IPS DF 4.7 (cell line): Measurements from ENCODE around the gene ANAPC5.
"Not testable (repeated sequence)": the region's sequence is repeated elsewhere in the genome, so short reads cannot be mapped to it uniquely, and the experiment has no call there.

Experiments used
- DNase-seq: peaks from one replicate; pipeline ENCODE4 v3.0.0-alpha.2; 2013; ENCODE audit warnings: low spot score; ENCODE audit errors: extremely low read depth

Gene ANAPC5

DNA sequence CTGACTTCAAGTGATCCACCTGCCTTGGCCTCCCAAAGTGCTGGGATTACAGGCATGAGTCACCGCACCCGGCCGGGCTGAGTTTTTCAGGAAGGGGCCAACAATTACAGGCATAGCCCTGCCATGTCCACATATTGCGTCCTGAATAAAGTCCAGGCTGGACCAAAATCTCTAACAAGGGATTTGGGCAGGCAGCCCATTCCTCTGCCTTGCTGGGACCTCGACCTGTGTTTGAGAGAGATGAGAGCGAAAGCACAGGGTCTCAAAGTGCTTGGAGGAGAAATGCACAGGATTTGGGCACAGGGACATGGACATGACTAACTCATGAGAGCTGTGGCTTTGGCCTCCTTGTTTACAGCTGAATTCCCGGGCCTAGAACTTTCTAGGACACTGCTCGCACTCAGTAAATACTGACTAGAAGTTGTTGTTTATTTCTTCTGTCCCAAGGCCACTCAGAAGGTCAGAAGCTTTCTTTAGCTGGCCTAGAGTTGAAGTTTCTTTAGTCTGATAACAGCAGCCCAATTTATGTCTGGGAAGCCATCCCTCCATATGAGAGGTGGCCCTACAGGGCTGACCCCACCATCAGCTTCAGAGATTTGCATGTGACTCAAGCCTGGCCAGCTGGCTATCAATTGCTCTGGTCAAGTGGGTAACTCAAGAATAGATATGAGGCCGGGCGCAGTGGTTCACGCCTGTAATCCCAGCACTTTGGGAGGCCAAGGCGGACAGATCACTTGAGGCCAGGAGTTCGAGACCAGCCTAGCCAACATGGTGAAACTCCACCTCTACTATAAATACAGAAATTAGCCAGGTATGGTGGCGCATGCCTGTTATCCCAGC is 67.4 kb downstream of the ANAPC5 start:
- DNase-seq = no peak

DNA sequence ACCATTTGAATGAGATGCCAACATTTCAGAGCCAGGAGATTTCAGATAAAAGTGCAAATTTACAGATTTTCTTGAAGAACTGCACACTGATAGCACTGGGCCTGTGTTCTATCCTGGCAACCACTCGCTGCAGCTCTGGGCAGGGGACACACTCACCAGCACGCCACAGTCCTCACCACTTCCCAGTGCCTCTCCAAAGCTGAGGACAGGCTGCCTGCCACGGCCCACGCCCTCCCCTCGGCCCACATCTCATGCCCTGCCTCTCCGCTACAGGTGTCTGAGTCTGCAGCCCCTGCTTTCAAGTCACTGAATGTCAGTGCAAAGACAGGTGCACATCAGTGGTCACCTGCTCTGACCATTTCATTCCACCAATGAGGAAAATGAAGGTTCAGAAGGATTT is 68.4 kb downstream of the ANAPC5 start:
- no peak for DNase-seq

DNA sequence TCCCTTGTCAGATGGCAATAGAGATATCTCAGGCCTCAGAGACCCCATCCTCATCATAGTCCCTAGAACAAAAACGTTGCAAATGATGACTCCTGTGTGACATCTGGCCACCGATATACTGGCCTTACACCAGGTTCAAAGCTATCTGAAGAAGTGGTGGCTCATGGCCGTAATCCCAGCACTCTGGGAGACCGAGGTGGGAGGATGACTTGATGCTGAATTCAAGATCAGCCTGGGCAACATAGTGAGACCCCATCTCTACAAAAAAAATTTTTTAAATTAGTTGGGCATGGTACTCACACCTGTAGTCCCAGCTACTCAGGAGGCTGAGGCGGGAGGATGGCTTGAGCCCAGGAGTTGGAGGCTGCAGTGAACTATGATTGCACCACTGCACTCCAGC is 68.8 kb downstream of the ANAPC5 start:
- DNase-seq = no peak

DNA sequence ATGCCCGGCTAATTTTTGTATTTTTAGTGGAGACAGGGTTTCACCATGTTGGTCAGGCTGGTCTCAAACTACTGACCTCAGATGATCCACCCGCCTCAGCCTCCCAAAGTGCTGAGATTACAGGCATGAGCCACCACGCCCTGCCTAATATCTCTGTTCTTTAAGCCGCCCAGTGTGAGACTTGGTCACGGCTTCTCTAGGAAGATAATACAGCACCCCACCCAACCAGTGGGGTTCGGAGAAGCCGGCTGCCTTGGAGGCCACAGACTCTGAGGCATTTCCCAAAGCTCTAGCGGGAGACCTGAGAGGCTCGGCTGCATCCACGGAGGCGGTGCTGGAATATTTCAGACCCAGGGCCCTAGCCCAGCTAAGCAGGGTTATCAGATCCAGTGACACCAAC is 69.3 kb downstream of the ANAPC5 start:
- DNase-seq = not testable (repeated sequence)

DNA sequence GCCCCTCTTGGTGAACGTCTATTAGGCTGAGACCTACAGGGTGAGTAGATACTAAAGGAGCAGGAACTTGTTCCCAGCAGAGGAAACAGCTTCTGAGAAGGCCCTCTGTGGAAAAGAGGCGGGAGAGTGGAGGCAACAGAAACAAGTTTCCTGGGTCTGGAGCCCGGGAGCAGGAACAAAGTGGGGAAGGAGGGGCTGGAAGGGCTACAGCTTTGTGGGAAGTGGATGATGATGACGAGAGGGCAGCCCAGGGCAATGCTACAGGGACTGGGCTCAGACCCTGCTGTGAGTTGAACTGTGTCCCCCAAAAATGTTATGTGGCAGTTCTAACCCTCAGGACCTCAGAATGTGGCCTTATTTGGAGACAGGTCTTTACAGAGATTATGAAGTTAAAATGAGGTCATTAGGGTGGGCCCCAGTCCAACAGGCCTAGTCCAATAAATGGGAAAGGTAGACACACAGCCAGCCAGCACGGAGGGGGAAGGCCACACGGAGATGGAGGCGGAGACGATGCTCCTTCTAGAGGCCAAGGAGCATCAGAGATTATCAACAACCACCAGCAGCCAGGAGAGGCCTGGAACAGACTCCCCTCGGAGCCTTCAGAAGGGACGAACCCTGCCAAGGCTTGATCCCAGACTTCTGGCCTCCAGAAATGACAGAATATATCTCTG is 70.0 kb downstream of the ANAPC5 start:
- DNase-seq = no peak

DNA sequence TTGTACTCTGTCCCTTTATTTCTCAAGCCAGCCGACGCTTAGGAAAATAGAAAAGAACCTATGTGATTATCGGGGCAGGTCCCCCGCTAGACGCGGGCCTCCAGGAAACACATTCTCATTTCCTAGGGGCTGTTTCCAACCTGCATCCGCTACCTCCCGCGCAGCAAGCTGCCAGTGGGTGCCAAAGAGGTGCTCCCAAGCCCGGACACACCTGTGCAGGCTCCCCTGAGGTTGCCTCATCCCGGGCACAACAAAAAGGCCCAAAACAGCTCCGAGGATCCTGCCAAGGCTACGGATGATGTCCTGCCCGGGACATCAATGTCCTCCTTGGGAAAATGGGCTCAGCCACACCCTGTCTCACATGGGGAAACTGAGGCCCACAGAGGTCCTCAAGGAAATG is 71.1 kb downstream of the ANAPC5 start:
- not testable (repeated sequence) for DNase-seq

DNA sequence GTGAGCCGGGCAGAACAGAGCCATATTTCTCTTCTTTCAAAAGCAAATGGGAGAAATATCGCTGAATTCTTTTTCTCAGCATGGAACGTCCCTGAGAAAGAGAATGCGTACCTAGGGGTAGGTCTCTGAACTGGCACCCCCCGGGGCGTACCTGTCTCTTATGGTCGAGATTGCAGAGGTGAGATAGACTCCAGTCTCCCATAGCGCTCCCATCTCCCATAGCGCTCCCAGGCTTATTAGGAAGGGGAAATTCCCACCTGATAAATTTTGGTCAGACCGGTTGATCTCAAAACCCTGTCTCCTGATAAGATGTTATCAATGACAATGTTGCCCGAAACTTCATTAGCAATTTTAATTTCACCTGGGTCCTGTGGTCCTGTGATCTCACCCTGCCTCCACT is 71.7 kb downstream of the ANAPC5 start:
- DNase-seq = not testable (repeated sequence)

DNA sequence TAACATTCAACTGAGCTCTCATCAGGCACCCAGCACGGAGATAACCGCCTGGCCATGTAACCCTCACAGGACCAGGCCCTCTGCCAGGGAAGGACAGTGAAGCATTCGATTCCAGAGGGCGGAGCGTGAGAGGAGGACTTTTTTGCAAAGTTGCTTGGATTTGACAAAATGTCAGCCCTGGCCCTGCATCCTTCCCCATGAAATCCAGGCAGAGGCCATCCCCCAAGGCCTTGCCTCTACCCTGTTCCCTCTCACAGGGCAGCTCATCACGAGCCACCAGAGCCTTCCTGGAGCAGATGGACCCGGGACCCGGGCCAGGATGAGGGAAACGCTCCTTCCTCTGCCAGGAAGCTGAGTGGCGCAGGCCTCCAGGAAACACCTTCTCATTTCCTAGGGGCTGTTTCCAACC is 72.7 kb downstream of the ANAPC5 start:
- DNase-seq = no peak

DNA sequence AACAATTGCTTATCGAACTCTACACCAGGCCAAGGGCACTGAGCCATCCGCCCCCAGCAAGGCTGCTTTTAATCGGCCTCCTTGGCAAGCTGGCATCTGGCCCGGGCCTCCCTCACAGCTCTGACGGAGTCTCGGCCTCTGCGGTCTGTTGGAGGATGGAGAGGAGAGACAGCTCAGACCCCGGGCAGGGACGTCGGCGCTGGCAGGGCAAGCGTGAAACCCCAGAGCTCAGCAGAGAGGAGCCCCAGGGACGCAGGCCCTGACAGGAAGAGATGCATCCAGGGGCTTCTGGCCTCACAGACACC is 73.2 kb downstream of the ANAPC5 start:
- DNase-seq = no peak

DNA sequence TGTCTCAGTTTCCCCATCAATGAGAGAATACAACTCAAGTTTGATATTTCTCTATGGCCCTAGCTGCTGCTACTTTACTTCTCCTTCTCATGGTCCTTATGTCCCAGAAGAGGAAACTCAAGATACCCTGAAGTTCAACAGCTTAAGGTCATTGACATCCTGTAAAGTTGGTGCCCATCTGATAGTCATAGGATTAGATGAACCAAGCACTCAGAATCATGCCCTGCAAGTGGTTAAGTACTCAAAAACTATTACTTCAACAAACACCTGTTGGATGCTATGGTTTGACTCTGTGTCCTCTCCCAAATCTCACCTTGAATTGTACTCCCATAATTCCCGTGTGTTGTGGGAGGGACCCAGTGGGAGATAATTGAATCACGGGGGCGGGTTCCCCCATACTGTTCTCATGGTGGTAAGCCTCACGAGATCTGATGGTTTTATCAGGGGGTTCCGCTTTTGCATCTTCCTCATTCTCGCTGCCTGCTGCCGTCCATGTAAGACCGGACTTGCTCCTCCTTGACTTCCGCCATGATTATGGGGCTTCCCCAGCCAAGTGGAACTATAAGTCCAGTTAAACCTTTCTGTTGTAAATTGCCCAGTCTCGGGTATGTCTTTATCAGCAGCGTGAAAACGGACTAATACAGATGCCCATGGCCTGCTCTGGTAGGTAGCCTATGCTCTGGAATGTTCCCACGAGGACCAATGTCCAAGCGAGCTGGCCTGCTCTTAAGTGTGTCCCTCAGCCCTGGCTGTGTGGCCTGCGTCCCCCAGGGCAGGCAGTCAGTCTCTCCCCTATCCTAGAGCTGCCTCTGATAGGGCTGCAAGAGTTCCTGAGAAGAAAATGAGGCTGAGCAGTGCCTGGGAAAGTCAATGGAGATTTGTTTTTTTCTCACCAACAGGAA is 73.8 kb downstream of the ANAPC5 start:
- DNase-seq = no peak

DNA sequence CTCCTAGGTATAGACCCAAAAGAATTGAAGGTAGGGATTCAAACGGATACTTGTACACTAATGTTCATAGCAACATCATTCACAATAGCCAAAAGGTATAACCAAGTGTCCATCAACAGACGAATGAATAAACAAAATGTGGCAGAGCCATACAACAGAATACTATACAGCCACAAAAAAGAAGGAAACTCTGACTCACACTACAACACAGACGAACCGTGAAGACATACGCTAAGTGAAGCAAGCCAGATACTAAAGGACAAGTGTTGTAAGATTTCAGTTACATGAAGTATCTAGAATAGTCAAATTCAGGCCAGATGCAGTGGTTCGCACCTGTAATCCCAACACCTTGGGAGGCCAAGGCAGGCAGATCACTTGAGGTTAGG is 74.8 kb downstream of the ANAPC5 start:
- no peak for DNase-seq

DNA sequence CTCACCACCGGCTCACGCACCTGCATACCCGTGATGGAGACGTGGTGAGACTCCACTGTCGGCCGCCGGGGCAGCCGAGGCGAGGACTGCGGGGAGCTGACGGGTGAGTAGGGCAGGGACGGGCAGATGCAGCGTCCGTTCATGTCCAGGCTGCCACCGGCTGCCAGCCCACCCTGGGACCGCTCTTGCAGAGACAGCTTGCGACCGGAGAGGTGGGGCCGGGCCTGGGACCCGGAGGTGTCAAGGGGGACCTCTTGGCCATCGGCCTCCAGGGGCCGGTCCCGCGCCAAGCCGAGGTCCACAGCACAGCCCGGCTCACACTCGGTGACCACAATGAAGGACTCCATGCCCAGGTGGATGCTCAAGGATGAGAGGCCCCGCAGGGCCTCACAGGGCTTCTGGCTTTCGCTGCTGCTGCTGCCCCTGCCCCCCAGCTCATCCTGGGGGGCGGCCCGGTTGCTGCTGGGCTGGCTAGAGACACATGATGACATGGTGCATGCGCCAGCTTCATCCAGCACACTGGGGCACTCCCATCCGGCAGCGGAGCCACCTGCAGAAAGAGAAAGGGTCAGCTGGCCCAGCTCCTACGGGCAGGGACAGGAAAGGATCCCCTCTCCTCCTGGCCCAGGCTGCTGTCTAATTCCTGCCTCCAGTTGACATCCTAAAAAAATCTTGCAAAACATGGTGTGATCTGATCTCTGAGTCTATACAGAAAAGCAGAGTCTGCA is 78.0 kb downstream of the ANAPC5 start:
- DNase-seq = no peak

DNA sequence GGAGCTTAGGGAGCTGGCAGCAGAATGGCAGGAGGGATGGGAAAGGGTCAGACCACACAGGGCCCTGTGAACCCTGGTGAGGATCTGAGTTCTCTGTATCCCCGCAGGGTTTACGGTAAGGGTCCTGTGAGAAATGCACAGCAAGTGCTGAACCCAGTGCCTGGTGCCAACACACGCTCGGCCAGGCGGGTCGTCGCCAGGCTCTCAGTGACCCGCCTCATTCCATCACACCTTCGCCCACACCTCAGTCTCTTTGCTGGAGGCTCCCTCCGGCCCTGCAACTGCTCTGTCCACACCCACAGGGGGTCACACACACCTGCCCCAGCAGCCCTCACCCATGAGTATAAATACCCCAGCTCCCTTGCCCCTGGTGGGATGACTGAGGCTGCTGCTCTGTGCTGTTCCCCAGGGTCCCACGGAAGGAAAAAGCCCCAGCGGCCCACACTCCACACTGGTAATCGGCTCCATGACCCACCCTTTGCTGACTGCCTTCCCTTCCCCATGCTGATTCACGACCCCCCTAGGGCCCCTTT is 78.8 kb downstream of the ANAPC5 start:
- no peak for DNase-seq

DNA sequence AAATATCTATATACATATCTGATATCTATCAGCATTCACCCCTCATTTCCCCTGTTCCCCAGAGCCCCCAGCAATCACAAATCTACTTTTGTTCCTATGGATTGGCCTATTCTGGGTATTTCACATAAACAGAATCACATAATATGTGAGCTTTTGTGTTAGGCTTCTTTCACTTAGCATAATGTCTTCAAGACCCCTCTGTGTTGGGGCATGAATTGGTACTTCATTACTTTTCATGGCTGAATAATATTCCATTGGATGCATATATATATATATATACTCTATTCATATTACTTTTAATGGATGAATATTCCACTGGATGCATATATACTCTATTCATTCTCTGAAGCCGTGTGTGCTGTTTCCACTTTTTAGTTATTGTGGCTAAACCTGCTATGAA is 84.4 kb downstream of the ANAPC5 start:
- no peak for DNase-seq

DNA sequence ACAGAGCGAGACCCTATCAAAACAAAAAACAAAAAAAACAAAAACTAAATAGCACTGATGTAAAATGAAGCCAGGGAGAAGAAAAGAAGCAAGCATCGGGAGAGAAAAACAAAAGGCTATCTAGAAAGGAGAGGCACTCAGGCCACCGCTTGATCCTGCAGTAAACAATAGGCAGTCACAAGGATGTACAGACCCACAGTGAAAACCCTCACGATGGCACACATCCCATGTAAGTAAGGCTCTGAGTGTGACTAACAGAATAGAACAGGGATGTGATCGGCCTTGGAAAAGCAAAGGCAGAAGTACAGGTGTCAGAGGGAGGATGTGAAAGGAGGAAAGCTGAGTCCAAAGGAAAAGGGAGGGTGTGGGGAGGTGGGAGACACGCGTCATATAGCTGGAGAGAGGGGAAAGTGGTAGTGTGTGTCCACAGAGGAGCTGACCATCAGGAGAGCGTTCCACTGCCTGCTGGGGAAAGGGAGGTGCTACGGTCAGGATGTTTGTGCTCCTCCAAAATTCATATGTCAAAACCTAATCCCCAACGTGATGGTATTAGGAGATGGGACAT is 87.2 kb downstream of the ANAPC5 start:
- DNase-seq = no peak

DNA sequence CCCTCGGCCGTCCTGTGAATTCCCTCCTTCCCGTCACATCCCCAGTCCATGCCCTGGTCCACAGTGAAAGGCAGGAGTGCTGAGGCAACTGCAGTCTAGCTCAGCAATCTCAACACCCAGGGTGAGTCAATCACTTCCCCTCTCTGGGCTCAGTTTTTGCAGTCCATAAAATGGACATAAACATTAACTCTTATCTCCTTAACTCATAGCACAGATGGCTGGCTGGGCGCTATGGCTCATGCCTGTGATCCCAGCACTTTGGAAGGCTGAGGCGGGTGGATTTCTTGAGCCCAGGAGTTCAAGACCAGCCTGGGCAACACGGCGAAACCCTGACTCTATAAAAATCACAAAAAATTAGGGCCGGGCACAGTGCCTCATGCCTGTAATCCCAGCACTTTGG is 88.1 kb downstream of the ANAPC5 start:
- no peak for DNase-seq

DNA sequence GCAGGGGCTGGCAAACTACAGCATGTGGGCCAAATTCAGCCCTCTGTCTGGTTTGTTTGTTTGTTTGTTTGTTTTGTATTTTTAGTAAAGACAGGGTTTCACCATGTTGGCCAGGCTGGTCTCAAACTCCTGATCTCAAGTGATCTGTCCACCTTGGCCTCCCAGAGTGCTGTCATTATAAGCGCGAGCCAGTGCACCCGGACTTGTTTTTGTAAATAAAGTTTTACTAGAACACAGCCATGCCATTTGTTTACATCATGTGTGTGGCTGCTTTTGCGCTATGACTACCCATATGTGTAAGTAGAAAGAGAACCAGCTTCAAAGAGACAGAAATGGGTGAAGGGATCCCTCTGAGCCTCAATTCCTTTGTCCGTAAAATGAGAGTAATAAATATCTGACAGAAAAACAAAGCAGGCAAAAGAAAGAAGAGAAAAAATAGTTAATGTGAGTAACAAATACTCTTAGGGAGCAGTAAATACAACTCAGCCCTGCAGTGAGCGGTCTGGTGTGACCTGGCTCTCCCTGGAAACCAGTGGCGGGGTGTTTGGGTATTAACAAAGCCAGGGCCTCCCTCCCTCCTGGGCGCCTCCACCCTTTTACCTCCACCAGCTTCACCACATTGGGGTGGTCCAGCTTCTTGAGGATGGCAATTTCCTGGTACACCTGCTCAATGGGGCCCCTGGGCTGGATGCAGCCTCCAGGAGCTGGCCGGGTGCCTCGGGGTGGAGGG is 88.8 kb downstream of the ANAPC5 start:
- DNase-seq = no peak

DNA sequence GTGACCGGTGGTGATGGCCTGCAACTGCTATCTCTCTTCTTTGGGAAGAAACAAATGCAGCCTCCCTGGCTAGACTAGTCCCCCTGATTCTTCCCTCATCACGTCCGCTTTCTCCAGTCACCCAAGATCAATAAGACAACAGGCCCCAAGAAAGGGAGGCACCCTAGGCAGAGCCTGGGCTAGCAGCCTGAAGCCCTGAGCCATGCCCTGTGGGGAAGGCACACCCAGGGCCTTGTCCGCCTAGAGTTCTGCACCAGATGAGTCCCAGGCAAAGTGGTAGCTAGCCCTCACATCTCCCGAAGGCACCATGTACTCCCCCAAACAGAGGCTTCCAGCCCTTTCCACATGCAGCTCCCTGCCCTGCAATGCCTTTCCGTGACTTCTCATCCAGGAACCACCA is 90.8 kb downstream of the ANAPC5 start:
- DNase-seq = no peak

DNA sequence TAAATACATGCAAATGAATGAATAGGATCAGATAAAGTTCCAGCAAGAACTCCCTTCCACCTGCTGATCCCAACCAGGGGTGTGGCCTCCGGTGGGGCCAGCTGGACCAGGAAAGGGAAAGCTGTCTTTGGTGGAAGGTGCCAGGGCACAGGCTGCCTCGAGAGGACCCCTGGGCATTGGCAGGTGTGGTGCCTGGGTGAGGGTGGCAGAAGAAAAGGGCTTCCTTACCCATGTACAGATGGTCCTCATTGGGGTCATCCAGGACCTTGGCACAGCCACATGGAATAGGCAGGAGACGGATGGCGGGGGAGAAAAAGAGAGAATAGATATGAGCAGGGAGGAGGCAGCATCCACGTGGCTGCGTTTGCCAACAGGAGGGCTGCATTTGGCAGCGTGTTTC is 92.1 kb downstream of the ANAPC5 start:
- no peak for DNase-seq

DNA sequence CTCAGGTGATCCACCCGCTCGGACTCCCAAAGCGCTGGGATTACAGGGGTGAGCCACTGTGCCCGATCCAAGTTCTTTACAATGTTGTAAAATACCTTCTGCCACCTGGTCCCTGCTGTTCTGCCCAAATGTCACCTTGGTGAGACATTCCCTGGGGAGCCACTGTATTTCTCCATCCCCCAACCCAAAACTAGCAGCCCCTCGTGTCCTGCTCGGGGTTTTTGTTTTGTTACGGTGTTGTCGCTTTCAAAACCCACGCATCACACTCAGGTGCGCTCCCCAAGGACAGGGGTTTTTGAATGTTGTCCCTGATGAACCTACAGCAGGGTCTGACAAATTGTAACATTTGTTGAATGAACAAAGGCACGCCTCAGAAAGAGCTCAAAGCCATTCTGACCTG is 93.1 kb downstream of the ANAPC5 start:
- no peak for DNase-seq
